GM19238 (cell line): Measurements from ENCODE around the gene RAD21L1.
A peak's percentile ranks its signal among the peaks of the same experiment; 100 is the strongest.
"Not testable (repeated sequence)": the region's sequence is repeated elsewhere in the genome, so short reads cannot be mapped to it uniquely, and the experiment has no call there.

Source experiments
- DNase-seq: peaks from one replicate; pipeline ENCODE4 v3.0.0; 2011; ENCODE audit warnings: low spot score; ENCODE audit not compliant: insufficient read length

The RAD21L1 gene

GRCh38 chr20:1199212-1199873, 26.5 kb upstream of the RAD21L1 start:
- no peak for DNase-seq

GRCh38 chr20:1199964-1200363, 25.9 kb upstream of the RAD21L1 start:
- DNase-seq = no peak

- DNase-seq = no peak
Observed at GRCh38 chr20:1202762-1203504, 22.9 kb upstream of the RAD21L1 start, which contains the start of gene C20orf202. TSS of gene C20orf202 (plus strand) at chr20:1203454. CDS start at chr20:1203586, 132 bp downstream.

GRCh38 chr20:1203630-1204029, 22.2 kb upstream of the RAD21L1 start:
- DNase-seq = no peak

GRCh38 chr20:1204113-1204512, 21.7 kb upstream of the RAD21L1 start:
- DNase-seq = no peak

GRCh38 chr20:1204576-1204975, 21.3 kb upstream of the RAD21L1 start:
- no peak for DNase-seq

GRCh38 chr20:1205802-1206201, 20.0 kb upstream of the RAD21L1 start:
- DNase-seq = no peak

- no peak for DNase-seq
Observed at GRCh38 chr20:1206366-1207148, 19.3 kb upstream of the RAD21L1 start.

- no peak for DNase-seq
Observed at GRCh38 chr20:1207293-1207878, 18.5 kb upstream of the RAD21L1 start.

- DNase-seq = no peak
Observed at GRCh38 chr20:1209447-1210387, 16.1 kb upstream of the RAD21L1 start.

- DNase-seq = no peak
Observed at GRCh38 chr20:1210501-1210900, 15.3 kb upstream of the RAD21L1 start.

GRCh38 chr20:1212023-1212422, 13.8 kb upstream of the RAD21L1 start:
- no peak for DNase-seq

GRCh38 chr20:1212607-1213396, 13.0 kb upstream of the RAD21L1 start:
- DNase-seq = peak; percentile 50

- no peak for DNase-seq
Observed at GRCh38 chr20:1214838-1215261, 11.0 kb upstream of the RAD21L1 start.

- DNase-seq = no peak
Observed at GRCh38 chr20:1215386-1216170, 10.3 kb upstream of the RAD21L1 start.

GRCh38 chr20:1216527-1217427, 9.1 kb upstream of the RAD21L1 start:
- not testable (repeated sequence) for DNase-seq

GRCh38 chr20:1222750-1223149, 3.1 kb upstream of the RAD21L1 start:
- DNase-seq = not testable (repeated sequence)
